T-helper 22 cell (primary cell): Measurements from ENCODE around the gene RNF167.

Experiments used
- DNase-seq: peaks from one replicate; pipeline ENCODE4 v3.0.0-alpha.2; 2020; ENCODE audit warnings: low read depth

Gene RNF167

GRCh38 chr17:4939796-4940554, at the start of gene RNF167, which contains the start of gene SLC25A11:
Gene RNF167 (plus strand): TSS chr17:4940268. CDS start chr17:4940910, 642 bp downstream.
Gene SLC25A11 (minus strand): TSS chr17:4940046. CDS start chr17:4939910, 136 bp downstream.
- DNase-seq, result peak; percentile 96

DNA sequence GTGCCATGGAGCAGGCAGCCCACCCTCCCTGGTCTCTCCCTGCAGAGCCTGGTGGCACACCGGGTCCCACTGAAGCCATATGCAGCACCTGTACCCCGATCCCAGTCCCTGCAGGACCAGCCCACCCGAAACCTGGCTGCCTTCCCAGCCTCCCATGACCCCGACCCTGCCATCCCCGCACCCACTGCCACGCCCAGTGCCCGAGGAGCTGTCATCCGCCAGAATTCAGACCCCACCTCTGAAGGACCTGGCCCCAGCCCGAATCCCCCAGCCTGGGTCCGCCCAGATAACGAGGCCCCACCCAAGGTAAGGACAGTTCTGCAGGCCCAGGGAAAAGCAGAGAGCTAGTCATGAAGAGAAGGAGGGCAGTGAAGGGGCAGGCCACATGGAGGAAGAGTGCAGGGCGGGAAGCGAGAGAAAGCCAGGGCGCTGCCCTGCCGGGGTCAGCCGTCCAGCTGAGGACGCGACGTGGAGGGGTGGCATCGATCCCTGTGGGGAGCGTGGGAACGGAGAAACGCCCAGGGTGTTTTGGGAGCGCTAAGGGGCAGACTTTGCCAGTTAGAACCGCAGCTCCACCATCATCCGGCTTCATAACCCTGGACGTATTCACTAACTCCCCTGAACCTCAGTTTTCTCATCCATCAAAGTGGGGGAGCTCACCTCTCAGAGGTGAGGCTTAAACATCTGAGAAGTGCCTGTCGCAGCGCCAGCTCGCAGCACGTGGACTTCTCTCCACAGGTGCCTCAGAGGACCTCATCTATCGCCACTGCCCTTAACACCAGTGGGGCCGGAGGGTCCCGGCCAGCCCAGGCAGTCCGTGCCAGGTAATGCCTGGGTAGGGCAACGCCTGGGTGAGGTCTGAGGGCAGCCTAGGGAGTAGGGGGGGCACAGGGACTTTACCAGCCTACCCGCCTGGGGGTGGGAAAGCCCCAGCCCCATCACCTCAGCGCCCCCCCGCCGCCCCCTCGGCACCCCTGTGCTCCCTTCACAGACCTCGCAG, 48.4 kb upstream of the RNF167 start:
- DNase-seq, result no peak

DNA sequence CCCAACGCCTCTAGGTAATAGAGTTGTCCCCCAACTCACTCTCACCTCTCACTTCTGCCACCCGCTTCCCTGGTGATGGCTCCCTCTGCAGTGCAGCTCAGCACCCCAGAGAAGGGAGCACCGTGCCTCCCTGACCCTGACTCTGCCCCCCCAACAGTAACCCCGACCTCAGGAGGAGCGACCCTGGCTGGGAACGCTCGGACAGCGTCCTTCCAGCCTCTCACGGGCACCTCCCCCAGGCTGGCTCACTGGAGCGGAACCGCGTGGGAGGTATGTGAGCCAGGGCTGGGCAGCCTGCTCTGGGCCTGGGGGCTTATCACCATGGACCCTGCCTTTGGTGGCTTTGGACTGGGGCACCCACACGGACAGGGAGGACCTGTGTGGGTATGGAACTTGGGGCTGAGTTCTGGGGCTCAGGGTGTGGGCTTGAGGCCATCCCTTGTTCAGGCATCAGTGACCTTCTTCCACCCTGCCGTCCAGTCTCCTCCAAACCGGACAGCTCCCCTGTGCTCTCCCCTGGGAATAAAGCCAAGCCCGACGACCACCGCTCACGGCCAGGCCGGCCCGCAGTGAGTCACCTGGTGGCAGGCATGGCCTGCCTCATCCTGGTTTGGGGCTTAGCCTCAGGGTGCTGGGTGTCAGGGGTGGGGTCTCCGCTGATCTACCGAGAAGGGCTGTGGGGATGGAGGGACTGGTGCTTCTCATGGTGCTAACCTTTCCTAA, 47.4 kb upstream of the RNF167 start:
- no peak for DNase-seq

DNA sequence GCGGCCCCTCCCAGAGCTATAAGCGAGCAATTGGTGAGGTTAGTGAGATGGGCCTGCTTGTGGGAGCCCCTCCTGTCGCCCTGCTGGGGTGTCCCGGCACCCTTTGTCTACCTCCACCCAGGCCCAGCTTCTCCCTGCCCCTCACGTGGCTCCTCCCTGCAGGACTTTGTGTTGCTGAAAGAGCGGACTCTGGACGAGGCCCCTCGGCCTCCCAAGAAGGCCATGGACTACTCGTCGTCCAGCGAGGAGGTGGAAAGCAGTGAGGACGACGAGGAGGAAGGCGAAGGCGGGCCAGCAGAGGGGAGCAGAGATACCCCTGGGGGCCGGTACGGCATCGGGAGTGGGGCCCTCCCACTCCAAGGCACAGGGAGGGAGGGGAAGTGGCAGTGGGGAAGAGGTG, 46.8 kb upstream of the RNF167 start:
- no peak for DNase-seq

DNA sequence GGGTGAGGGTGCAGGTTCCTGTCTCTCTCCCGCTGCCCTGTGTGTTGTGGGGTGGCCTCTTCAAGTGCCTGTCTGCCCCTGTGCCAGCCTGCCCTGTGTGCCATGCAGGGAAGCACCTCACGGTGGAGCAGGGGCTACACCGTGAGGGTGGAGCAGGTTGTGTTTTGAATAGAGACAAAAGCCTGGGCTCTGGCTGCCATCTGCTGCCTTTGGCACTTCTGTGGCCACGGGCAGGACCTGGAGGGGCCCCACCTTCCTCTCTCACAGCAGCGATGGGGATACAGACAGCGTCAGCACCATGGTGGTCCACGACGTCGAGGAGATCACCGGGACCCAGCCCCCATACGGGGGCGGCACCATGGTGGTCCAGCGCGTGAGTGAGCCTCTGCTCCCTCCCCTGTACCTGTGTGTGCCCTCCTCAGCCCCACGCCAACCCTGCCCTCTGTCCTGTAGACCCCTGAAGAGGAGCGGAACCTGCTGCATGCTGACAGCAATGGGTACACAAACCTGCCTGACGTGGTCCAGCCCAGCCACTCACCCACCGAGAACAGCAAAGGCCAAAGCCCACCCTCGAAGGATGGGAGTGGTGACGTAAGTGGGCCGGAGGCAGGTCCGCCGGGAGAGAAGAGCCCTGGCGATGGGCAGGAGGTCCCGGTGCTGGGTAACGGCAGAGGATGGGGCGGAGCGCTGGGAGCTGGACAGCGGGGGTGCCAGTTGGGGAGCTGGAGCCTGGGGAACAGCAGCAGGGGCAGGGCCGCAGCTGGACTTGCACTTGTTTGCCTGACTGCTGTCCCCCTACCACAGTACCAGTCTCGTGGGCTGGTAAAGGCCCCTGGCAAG, 46.1 kb upstream of the RNF167 start:
- no peak for DNase-seq

- no peak for DNase-seq
Observed at GRCh38 chr17:4895121-4895520, 44.9 kb upstream of the RNF167 start.

DNA sequence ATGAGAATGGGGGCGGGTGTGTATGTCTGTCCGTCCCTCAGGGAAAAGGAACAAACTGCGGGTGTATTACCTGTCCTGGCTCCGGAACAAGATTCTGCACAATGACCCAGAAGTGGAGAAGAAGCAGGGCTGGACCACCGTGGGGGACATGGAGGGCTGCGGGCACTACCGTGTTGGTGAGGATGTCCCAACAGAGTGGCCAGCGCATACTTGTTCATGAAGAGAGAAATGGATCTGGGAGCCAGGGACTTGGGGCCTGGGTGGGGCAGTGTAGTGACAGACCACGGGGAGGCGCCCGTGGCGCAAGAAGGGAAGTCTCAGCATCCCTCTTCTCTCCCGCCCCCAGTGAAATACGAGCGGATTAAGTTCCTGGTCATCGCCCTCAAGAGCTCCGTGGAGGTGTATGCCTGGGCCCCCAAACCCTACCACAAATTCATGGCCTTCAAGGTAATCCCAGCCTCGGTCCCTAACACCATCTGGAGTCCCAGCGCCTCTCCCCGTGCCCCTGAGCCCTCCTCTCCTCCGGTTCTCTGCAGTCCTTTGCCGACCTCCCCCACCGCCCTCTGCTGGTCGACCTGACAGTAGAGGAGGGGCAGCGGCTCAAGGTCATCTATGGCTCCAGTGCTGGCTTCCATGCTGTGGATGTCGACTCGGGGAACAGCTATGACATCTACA, 44.3 kb upstream of the RNF167 start:
- no peak for DNase-seq

DNA sequence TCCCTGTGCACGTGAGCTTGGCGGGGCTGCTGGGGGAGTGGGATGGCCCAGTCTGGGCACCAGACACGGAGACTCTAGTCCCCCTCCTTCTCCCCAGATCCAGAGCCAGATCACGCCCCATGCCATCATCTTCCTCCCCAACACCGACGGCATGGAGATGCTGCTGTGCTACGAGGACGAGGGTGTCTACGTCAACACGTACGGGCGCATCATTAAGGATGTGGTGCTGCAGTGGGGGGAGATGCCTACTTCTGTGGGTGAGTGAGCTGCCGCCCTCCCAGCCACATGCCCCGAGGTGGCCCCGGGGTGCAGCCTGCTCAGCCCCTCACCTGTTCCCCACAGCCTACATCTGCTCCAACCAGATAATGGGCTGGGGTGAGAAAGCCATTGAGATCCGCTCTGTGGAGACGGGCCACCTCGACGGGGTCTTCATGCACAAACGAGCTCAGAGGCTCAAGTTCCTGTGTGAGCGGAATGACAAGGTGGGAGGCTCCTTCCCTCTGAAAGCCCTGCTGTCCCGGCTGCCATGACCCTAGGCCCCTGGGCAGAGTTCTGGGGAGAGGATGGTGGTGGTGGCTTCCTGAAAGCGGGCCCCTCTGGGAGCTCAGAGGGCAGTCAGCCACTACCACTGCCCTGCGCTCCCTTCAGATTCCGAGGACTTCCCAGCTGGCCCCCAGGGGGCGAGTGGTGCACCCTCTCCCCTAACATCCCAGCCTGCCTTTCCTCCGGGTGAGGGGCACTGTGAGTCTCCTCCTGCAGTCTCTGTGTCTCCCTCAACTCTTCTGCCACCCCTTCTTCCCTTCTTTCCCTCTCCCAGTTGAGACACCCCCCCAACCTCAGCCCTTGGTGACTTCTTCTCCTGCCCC, 43.5 kb upstream of the RNF167 start:
- no peak for DNase-seq

GRCh38 chr17:4897198-4897687, 42.8 kb upstream of the RNF167 start:
- DNase-seq, result no peak

- no peak for DNase-seq
Observed at GRCh38 chr17:4897785-4898184, 42.3 kb upstream of the RNF167 start.

DNA sequence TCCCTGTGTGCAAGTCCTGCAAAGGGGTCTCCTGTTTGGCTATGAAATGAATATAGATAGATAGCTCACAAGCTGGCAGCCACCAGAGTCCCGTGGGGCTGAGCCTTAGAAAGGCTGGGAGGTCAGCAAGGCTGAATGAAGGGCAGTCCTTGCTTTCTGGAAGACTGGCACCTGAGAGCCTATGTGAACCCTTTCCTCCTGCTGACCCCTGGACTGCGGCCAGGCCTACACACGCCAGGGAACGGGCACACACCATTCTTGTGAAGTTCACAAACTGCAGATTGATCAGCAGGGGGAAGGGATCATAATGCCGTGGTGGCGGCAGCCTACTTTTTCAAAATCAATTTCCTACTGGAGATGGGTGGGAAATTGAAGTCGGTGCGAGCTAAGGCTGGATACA, 41.7 kb upstream of the RNF167 start:
- DNase-seq, result no peak

- DNase-seq, result peak; percentile 18
Observed at GRCh38 chr17:4898927-4899326, 41.1 kb upstream of the RNF167 start.

- DNase-seq, result peak; percentile 94
Observed at GRCh38 chr17:4899341-4900230, 40.5 kb upstream of the RNF167 start, which contains the start of gene C17orf107. Gene C17orf107 (plus strand): TSS chr17:4899536. CDS start chr17:4899763, 227 bp downstream.

GRCh38 chr17:4900231-4901107, 39.6 kb upstream of the RNF167 start:
- peak; percentile 59 for DNase-seq

- no peak for DNase-seq
Observed at GRCh38 chr17:4901108-4901647, 38.9 kb upstream of the RNF167 start.

- no peak for DNase-seq
Observed at GRCh38 chr17:4901648-4902344, 38.3 kb upstream of the RNF167 start.
